HepG2 (cell line): Measurements from ENCODE around the gene ZNF556. TPM values are rescaled to one million over a fixed set of nuclear protein-coding genes. Genes with fewer than 3 reads are reported as not detected.
A peak's percentile ranks its signal among the peaks of the same experiment; 100 is the strongest.

Experiments
- ARID2 ChIP-seq: sonication (generic); formaldehyde crosslinking; IDR thresholded peaks from 2 replicates; pipeline ENCODE4 v1.8.1; 2022; ENCODE audit warnings: mild to moderate bottlenecking, missing genetic modification reagents, borderline replicate concordance
- ARID4A ChIP-seq: sonication (generic); formaldehyde crosslinking; IDR thresholded peaks from 2 replicates; pipeline ENCODE4 v1.5.0; 2020; ENCODE audit warnings: mild to moderate bottlenecking, missing genetic modification reagents, borderline replicate concordance
- GPN1 ChIP-seq: sonication (generic); formaldehyde crosslinking; IDR thresholded peaks from 2 replicates; pipeline ENCODE4 v1.5.1; 2020; ENCODE audit warnings: missing genetic modification reagents, borderline replicate concordance
- HMG20A ChIP-seq: IDR thresholded peaks from 2 replicates; pipeline ENCODE4 v1.6.1; 2016; ENCODE audit warnings: borderline replicate concordance
- JARID2 ChIP-seq: sonication (generic); formaldehyde crosslinking; IDR thresholded peaks from 2 replicates; pipeline ENCODE4 v1.8.1; 2023; ENCODE audit warnings: missing genetic modification reagents, inconsistent platforms; ENCODE audit not compliant: insufficient replicate concordance
- KDM2A ChIP-seq: sonication (generic); formaldehyde crosslinking; IDR thresholded peaks from 2 replicates; pipeline ENCODE4 v1.4.0; 2020; ENCODE audit warnings: low read depth, missing genetic modification reagents, borderline replicate concordance
- PLRG1 ChIP-seq: fragments of 450-650 bp; conservative IDR thresholded peaks from 2 replicates; pipeline ENCODE4 v1.6.1; 2016
- RAD21 ChIP-seq: fragments of 450-650 bp; formaldehyde crosslinking; IDR thresholded peaks from 2 replicates; pipeline ENCODE4 v1.5.0; 2020; ENCODE audit warnings: mild to moderate bottlenecking
- RAD51 ChIP-seq: fragments of 450-650 bp; IDR thresholded peaks from 2 replicates; pipeline ENCODE4 v1.6.1; 2016; ENCODE audit warnings: borderline replicate concordance
- TEAD3 ChIP-seq: optimal IDR thresholded peaks from 2 replicates; pipeline ENCODE3; 2016; ENCODE audit warnings: borderline replicate concordance
- ZBTB49 ChIP-seq: sonication (generic); formaldehyde crosslinking; IDR thresholded peaks from 2 replicates; pipeline ENCODE4 v1.4.0; 2020; ENCODE audit warnings: missing genetic modification reagents, borderline replicate concordance
- ZBTB7B ChIP-seq: sonication (generic); formaldehyde crosslinking; IDR thresholded peaks from 2 replicates; pipeline ENCODE4 v1.4.0; 2020; ENCODE audit warnings: missing genetic modification reagents
- ZNF17 ChIP-seq: sonication (generic); formaldehyde crosslinking; IDR thresholded peaks from 2 replicates; pipeline ENCODE4 v1.5.0; 2020; ENCODE audit warnings: mild to moderate bottlenecking, missing genetic modification reagents
- ZNF407 ChIP-seq: sonication (generic); formaldehyde crosslinking; IDR thresholded peaks from one replicate; pipeline ENCODE4 v1.5.1; 2020; ENCODE audit warnings: mild to moderate bottlenecking, missing genetic modification reagents; ENCODE audit errors: not compliant biosample characterization
- ZNF432 ChIP-seq: sonication (generic); formaldehyde crosslinking; IDR thresholded peaks from 2 replicates; pipeline ENCODE4 v1.5.0; 2020; ENCODE audit warnings: missing genetic modification reagents, mild to moderate bottlenecking, borderline replicate concordance
- polyA plus RNA-seq, 8 experiments: library from polyadenylated mRNA; depleted of rRNA in 3 of 8; stranded (reverse) in 7 of 8; unstranded in 1 of 8; fragments of >200 nt; fragmentation: Illumina TruSeq in 4 of 8; extraction: Trizol in 4 of 8; gene quantifications; 2 replicates each; pipeline versions ENCODE4 v1.2.1 to v1.2.3, GENCODE V29; 2011 to 2016; ENCODE audit warnings: low read depth in 4 of 8, missing spikeins in 1 of 8, mixed read lengths in 1 of 8; ENCODE audit not compliant: insufficient read depth in 1 of 8
- total RNA-seq, 5 experiments: library from RNA; depleted of rRNA; stranded (reverse); fragments of >200 nt; fragmentation: Illumina TruSeq; extraction: Trizol; gene quantifications; 2 replicates each; pipeline ENCODE4 v1.2.3, GENCODE V29; 2016; ENCODE audit warnings: low read depth in 1 of 5

The ZNF556 gene
- total and polyA plus RNA-seq, 2 of the 13 experiments (the other 11 are each of a cell fraction or from before 2014, with no cell fraction given) = 4.2 to 28.6 TPM

- peak; percentile 72 for TF ChIP-seq ZNF407 (CRISPR knock-in tag)
- TF ChIP-seq ZNF432 (CRISPR knock-in tag) = no peak
- TF ChIP-seq KDM2A = peak; percentile 94
- peak; percentile 97 for TF ChIP-seq RAD21 (CRISPR knock-in tag)
- no peak for TF ChIP-seq ZBTB49
- TF ChIP-seq ZBTB7B = no peak
- TF ChIP-seq PLRG1 = no peak
- no peak for TF ChIP-seq ZNF17
- TF ChIP-seq TEAD3 = peak; percentile 63
- no peak for TF ChIP-seq ARID2 (CRISPR knock-in tag)
- TF ChIP-seq JARID2 = peak; percentile 40
- peak; percentile 83; the same call in 1 of the 2 replicates for TF ChIP-seq ARID4A (CRISPR knock-in tag)
- TF ChIP-seq GPN1 (CRISPR knock-in tag) = no peak
- no peak for TF ChIP-seq HMG20A (CRISPR knock-in tag)
- TF ChIP-seq RAD51 = no peak
Observed at GRCh38 chr19:2819540-2820111, 47.5 kb upstream of the ZNF556 start, which contains the start of gene ZNF554 (continued).
